Keratinocyte (primary cell): ENCODE data around the gene PAN3.

Experiments
- EZH2 ChIP-seq: IDR thresholded peaks from one replicate; pipeline ENCODE4 v1.6.1; 2012; ENCODE audit warnings: inconsistent platforms, mild to moderate bottlenecking, low read length, moderate library complexity
- TF ChIP-seq, protein P1 (sequence below), 3 experiments: IDR thresholded peaks in 1 of 3; conservative IDR thresholded peaks in 1 of 3; optimal IDR thresholded peaks in 1 of 3; 2 replicates in 2 of 3; 3 replicates in 1 of 3; pipeline versions ENCODE3 to v1.5.1; 2011; ENCODE audit warnings: low read length in 3 of 3, mild to moderate bottlenecking in 3 of 3, moderate library complexity in 2 of 3, control low read depth in 1 of 3, inconsistent platforms in 1 of 3; ENCODE audit not compliant: insufficient read depth in 2 of 3; ENCODE audit errors: extremely low read depth in 1 of 3

GRCh38 chr13:28322256-28322905, 184.0 kb downstream of the PAN3 start:
- no peak for TF ChIP-seq EZH2
- TF ChIP-seq, protein P1, sequence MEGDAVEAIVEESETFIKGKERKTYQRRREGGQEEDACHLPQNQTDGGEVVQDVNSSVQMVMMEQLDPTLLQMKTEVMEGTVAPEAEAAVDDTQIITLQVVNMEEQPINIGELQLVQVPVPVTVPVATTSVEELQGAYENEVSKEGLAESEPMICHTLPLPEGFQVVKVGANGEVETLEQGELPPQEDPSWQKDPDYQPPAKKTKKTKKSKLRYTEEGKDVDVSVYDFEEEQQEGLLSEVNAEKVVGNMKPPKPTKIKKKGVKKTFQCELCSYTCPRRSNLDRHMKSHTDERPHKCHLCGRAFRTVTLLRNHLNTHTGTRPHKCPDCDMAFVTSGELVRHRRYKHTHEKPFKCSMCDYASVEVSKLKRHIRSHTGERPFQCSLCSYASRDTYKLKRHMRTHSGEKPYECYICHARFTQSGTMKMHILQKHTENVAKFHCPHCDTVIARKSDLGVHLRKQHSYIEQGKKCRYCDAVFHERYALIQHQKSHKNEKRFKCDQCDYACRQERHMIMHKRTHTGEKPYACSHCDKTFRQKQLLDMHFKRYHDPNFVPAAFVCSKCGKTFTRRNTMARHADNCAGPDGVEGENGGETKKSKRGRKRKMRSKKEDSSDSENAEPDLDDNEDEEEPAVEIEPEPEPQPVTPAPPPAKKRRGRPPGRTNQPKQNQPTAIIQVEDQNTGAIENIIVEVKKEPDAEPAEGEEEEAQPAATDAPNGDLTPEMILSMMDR (optimal IDR thresholded peaks at IDR 0.05 in 1 of 3, IDR thresholded peaks at IDR 0.05 in 1 of 3, conservative IDR thresholded peaks at IDR 0.05 in 1 of 3; ENCODE audit: extremely low read depth in 1 of 3, insufficient read depth in 2 of 3, low read length in 3 of 3), result no peak
